Heart left ventricle (tissue), 16 donors: ENCODE measurements around the gene DLX4. TPM values are rescaled to one million over a fixed set of nuclear protein-coding genes. Genes with fewer than 3 reads are reported as not detected.

Experiments
- ATAC-seq, 4 donors: fragments of 200-7000 bp; cut with Tn5 transposase; one replicate each; pipeline ENCODE4 v1.9.1; 2020 to 2022; ENCODE audit warnings: moderate library complexity in 4 of 4, mild to moderate bottlenecking in 3 of 4, moderate number of reproducible peaks in 1 of 4
- DNase-seq, 5 donors: peaks; one replicate each; pipeline ENCODE4 v3.0.0-alpha.2; 2020
- H3K27ac ChIP-seq, 12 donors: fragments of 200-600 bp; sonication (generic) in 4 of 12; one replicate each; pipeline versions ENCODE4 v1.5.0 to v1.8.0; 2016 to 2022; ENCODE audit warnings: mild to moderate bottlenecking in 2 of 12
- H3K27me3 ChIP-seq, 9 donors: fragments of 200-600 bp; sonication (generic) in 2 of 9; one replicate each; pipeline versions ENCODE4 v1.5.1 to v1.8.0; 2016 to 2022; ENCODE audit warnings: mild to moderate bottlenecking in 3 of 9
- H3K36me3 ChIP-seq, 9 donors: fragments of 200-600 bp; sonication (generic) in 2 of 9; one replicate each; pipeline versions ENCODE4 v1.5.0 to v1.8.0; 2018 to 2022; ENCODE audit warnings: mild to moderate bottlenecking in 2 of 9
- H3K4me1 ChIP-seq, 12 donors: fragments of 200-600 bp; sonication (generic) in 4 of 12; one replicate each; pipeline versions ENCODE4 v1.5.0 to v1.8.0; 2016 to 2022; ENCODE audit warnings: mild to moderate bottlenecking in 3 of 12
- H3K4me3 ChIP-seq, 12 donors: fragments of 200-600 bp; sonication (generic) in 4 of 12; one replicate each; pipeline versions ENCODE4 v1.5.0 to v1.8.0; 2017 to 2022; ENCODE audit warnings: mild to moderate bottlenecking in 9 of 12, moderate library complexity in 4 of 12
- H3K9me3 ChIP-seq, 12 donors: fragments of 200-600 bp; sonication (generic) in 4 of 12; one replicate each; pipeline versions ENCODE4 v1.5.0 to v1.8.0; 2016 to 2022; ENCODE audit warnings: mild to moderate bottlenecking in 1 of 12
- POLR2A ChIP-seq, 2 donors: fragments of 450-650 bp; IDR thresholded peaks; one replicate each; pipeline ENCODE4 v1.6.1; 2017; ENCODE audit warnings: antibody characterized with exemption in 2 of 2, mild to moderate bottlenecking in 2 of 2, moderate library complexity in 2 of 2
- WGBS, 4 donors: extraction: QIAGEN DNeasy Blood & Tissue Kit in 2 of 4; methylation state at CpG; one replicate each; pipeline versions ENCODE4 v1.1.5 to v1.1.7; 2013 to 2018; 5-methylcytosine and 5-hydroxymethylcytosine counted together
- intact Hi-C, 10 donors: fragments of 100-400 bp; cut with DNase I; formaldehyde crosslinking; loops; one replicate each; pipeline versions ENCODE4 v1.11.1 to v1.14.2; 2022
- polyA plus RNA-seq, 2 donors: library from polyadenylated mRNA; stranded (reverse); fragments of 200-250 nt; gene quantifications; one replicate each; pipeline ENCODE4 v1.2.3, GENCODE V29; 2013
- total RNA-seq, 9 donors: library from RNA; depleted of rRNA in 2 of 9; stranded (reverse); fragments of >200 nt in 2 of 9; fragmentation: NEBNext Ultra II Directional in 3 of 9; extraction: Animal tissue kit (Norgen Biotek cat#: 25700) in 3 of 9; gene quantifications; one replicate each; pipeline versions ENCODE4 v1.1.0 to v1.2.4, GENCODE V29; 2016 to 2023
- TF ChIP-seq, protein P1 (sequence below), 12 donors: fragments of 200-600 bp; sonication (generic) in 4 of 12; IDR thresholded peaks; one replicate each; pipeline versions ENCODE4 v1.5.0 to v1.8.0; 2018 to 2022; ENCODE audit warnings: antibody characterized with exemption in 12 of 12, mild to moderate bottlenecking in 5 of 12
- donor health status: ischemic (EF 13 %, LVEDD 7.1; RV severe dilation, severe dysfunction).
- donor health status: healthy with polysubstance abuse.
- donor health status: DM: no; HTN: yes; CAD: no.
- donor health status: DM: no; HTN: no; CAD: no.
- donor health status: ischemic (EF 25% LVEDD 6.9; RV normal size, moderate dysfunction).
- donor health status: ischemic (EF 25% LVEDD 5.7; RV mildly dilated, moderate dysfunction).
- donor health status: healthy.
- donor health status: DM: yes; HTN: yes; CAD: no.
- donor health status: ischemic (EF 35%, LVEDD 5.7; RV mildly dilated, moderate dysfunction).
- donor health status: nonischemic (EF 11% LVEDD 7.7; RV severe dilation, severe dysfunction).
- donor health status: DM: yes; HTN: yes; CAD: no.
- donor health status: PGD.
- donor health status: ischemic (EF 29% LVEDD 5.4; RV normal size, mild dysfunction).
- donor health status: nonischemic (EF 23%, LVEDD 6.1; RV moderate dilation, normal function).

DLX4 gene
- total and polyA plus RNA-seq, 11 donors, result 0.03 to 0.19 TPM; not detected in 9

DNA sequence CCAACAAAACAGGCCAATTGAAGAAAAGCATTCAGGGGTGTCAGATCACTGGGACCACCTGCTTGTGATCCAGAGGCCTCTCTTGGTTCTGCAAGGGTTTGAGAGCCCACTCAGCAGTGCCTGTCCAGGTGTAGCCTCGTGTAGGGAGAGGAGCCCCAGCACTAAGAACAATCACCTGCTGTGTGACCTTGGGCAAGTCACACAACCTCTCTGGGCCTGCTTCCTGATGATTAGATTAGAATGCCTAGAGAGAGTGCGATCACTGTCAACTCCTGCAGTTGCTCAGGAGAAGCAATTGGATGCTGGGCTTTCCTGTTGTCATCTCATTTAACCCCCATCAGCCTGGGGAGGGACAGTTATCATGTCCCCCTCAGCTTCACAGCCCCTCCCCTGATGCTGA lies 15.8 kb downstream of the DLX4 start:
- no peak for DNase-seq
- intact Hi-C loops, result no loop called here
- 45 to 59% (median 49%) methylated on average over 2 of the region's 2 CpGs for WGBS, 4 donors
- H3K4me3 ChIP-seq, result no peak overlapping the region
- no peak for ATAC-seq
- no peaks in the 10 kb centered on the region for H3K9me3 ChIP-seq
- peaks cover 10 to 83% (median 28%) of the 10 kb centered on the region in 9 donors for H3K27me3 ChIP-seq
- H3K36me3 ChIP-seq, result no peaks in the 10 kb centered on the region
- no peak for TF ChIP-seq POLR2A (IDR thresholded peaks at IDR 0.05)
- TF ChIP-seq, protein P1, sequence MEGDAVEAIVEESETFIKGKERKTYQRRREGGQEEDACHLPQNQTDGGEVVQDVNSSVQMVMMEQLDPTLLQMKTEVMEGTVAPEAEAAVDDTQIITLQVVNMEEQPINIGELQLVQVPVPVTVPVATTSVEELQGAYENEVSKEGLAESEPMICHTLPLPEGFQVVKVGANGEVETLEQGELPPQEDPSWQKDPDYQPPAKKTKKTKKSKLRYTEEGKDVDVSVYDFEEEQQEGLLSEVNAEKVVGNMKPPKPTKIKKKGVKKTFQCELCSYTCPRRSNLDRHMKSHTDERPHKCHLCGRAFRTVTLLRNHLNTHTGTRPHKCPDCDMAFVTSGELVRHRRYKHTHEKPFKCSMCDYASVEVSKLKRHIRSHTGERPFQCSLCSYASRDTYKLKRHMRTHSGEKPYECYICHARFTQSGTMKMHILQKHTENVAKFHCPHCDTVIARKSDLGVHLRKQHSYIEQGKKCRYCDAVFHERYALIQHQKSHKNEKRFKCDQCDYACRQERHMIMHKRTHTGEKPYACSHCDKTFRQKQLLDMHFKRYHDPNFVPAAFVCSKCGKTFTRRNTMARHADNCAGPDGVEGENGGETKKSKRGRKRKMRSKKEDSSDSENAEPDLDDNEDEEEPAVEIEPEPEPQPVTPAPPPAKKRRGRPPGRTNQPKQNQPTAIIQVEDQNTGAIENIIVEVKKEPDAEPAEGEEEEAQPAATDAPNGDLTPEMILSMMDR (IDR thresholded peaks at IDR 0.05), result no peak
- H3K27ac ChIP-seq, result no peak overlapping the region
- peaks cover 0 to 7% (median 0%) of the 10 kb centered on the region in 12 donors for H3K4me1 ChIP-seq

DNA sequence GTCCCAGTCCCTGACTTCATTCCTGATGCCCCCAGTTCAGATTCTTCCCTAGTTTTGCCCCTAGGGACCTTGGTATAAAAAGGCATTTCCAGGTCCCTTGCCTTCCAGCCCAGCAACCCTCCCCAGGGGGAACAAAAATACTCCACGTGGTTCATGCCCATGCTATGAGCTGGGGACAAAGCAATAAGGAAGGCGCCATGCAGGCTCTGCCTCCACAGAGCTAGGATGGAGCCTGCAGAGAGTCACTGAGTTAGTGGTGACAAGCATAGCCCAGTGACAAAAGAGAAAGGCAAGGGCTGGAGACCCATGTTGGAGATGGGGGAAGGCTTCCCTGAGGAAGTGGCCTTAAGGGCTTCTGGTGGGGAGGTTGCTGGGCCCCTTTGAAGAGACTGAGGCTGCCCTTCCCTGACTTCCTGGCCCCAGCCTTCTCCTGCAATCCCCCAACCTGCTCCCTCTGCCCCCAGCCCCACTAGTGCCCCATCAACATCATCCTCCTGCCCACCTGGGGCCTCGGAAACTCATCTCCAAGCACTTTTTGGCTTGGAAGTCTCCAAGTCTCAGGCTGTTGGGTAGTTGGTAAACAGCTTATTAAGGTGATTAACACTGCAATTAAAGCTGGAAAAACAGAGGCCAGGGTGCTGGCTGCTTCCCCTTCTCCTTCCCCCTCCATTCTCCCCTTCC lies 16.5 kb downstream of the DLX4 start:
- peaks cover 12 to 83% (median 28%) of the 10 kb centered on the region in 9 donors for H3K27me3 ChIP-seq
- H3K4me3 ChIP-seq, result no peak overlapping the region
- WGBS, 4 donors, result 51 to 69% (median 58%) methylated on average over 3 of the region's 3 CpGs
- intact Hi-C loops, result no loop called here
- H3K4me1 ChIP-seq, result peaks cover 0 to 7% (median 0%) of the 10 kb centered on the region in 12 donors
- ATAC-seq (no peak), DNase-seq (no peak)
- no peak for TF ChIP-seq POLR2A (IDR thresholded peaks at IDR 0.05)
- TF ChIP-seq, protein P1 (IDR thresholded peaks at IDR 0.05), result no peak
- H3K36me3 ChIP-seq, result no peaks in the 10 kb centered on the region
- H3K9me3 ChIP-seq, result no peaks in the 10 kb centered on the region
- no peak overlapping the region for H3K27ac ChIP-seq

DNA sequence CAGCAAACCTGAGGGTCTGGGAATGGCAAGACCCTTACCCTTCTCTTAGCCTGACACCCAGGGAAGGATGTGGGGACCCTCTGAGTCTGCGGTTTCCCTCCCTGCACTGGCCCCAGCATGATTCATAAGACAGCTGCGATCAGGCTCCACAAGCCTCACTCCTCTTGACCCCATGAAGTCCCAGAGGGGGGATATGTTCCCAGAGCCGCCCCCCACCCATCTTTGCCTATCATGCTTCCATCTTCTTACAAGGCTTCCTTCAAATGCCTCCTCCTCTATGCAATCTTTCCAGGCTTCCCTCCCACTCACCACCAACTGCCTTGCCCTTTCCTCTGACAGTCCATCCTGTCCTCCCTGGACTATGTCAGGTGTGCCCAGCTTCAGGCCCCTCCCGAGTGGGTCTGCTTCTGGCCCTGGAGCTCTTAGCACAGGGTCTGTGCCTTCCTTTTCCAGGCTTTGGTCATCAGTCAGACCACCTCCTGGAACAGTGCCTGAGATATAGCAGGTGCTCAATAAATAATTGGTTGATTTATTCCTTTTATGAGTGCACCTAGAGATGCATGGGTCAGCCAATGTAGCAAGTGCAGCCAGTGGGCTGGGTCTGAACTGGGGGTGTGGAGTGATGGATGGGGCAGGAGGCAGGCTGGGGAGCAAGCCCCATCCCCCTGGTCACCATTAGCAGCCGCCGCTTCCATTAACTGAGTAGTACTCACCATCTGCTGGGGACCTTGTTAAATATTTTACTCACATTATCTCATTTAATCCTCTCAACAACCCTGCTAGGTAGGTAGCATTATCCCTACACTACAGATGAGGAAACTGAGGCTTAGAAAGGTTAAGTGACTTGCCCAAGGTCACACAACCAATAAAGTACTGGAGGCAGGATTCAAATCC lies 17.7 kb downstream of the DLX4 start:
- ATAC-seq (no peak), DNase-seq (no peak)
- H3K4me1 ChIP-seq, result peaks cover 0 to 7% (median 0%) of the 10 kb centered on the region in 12 donors
- H3K27ac ChIP-seq, result no peak overlapping the region
- no peak for TF ChIP-seq POLR2A (IDR thresholded peaks at IDR 0.05)
- TF ChIP-seq, protein P1 (IDR thresholded peaks at IDR 0.05), result no peak
- intact Hi-C loops, result no loop called here
- H3K36me3 ChIP-seq, result no peaks in the 10 kb centered on the region
- WGBS, 4 donors, result 60 to 68% (median 67%) methylated on average over 6 of the region's 6 CpGs
- H3K4me3 ChIP-seq, result no peak overlapping the region
- H3K9me3 ChIP-seq, result no peaks in the 10 kb centered on the region
- peaks cover 12 to 84% (median 35%) of the 10 kb centered on the region in 9 donors for H3K27me3 ChIP-seq

DNA sequence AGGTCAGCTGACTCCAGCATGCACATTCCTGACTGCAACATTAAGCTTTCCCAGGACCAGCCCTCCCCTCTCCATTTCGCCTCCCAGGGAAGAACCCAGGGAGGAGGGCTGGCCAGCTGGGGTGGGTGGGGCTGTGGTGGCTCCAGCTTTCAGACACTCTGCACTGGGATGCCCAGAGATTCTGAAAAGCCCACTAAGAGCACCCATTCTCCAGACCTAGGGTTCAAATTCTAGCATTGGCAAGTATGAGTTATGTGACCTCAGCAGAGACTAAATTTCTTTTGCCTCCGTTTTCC lies 18.2 kb downstream of the DLX4 start:
- intact Hi-C loops, result no loop called here
- no peak for ATAC-seq
- peaks cover 12 to 83% (median 36%) of the 10 kb centered on the region in 9 donors for H3K27me3 ChIP-seq
- DNase-seq, result no peak
- no peak overlapping the region for H3K27ac ChIP-seq
- no peaks in the 10 kb centered on the region for H3K9me3 ChIP-seq
- peaks cover 0 to 7% (median 0%) of the 10 kb centered on the region in 12 donors for H3K4me1 ChIP-seq
- H3K36me3 ChIP-seq, result no peaks in the 10 kb centered on the region
- WGBS, 4 donors, result 44 to 74% (median 54%) methylated on average over 2 of the region's 2 CpGs
- no peak overlapping the region for H3K4me3 ChIP-seq
- TF ChIP-seq, protein P1 (IDR thresholded peaks at IDR 0.05), result no peak
